Lower leg skin (tissue), 4 donors: ENCODE measurements around the gene ANKRD23. TPM values are rescaled to one million over a fixed set of nuclear protein-coding genes. Genes with fewer than 3 reads are reported as not detected.

ENCODE experiments used
- DNase-seq, 2 donors: peaks; one replicate each; pipeline ENCODE4 v3.0.0-alpha.2; 2019; ENCODE audit warnings: low spot score in 2 of 2
- H3K4me3 ChIP-seq: fragments of 200-600 bp; sonication (generic); 2 replicates; pipeline ENCODE4 v1.5.1; 2017; ENCODE audit warnings: mild to moderate bottlenecking, low read depth; ENCODE audit not compliant: poor library complexity, severe bottlenecking
- CTCF ChIP-seq, 3 donors: fragments of 450-650 bp; IDR thresholded peaks; one replicate each; pipeline ENCODE4 v1.5.1; 2016; ENCODE audit warnings: antibody characterized with exemption in 3 of 3, mild to moderate bottlenecking in 3 of 3, moderate library complexity in 2 of 3
- POLR2A ChIP-seq, 2 donors: fragments of 450-650 bp; IDR thresholded peaks; one replicate each; pipeline ENCODE4 v1.6.1; 2016 to 2017; ENCODE audit warnings: antibody characterized with exemption in 2 of 2, mild to moderate bottlenecking in 1 of 2, moderate library complexity in 1 of 2
- WGBS, 2 donors: methylation state at CpG; one replicate each; pipeline ENCODE4 v1.1.5; 2018; 5-methylcytosine and 5-hydroxymethylcytosine counted together
- intact Hi-C: fragments of 100-400 bp; cut with DNase I; formaldehyde crosslinking; loops from one replicate; pipeline ENCODE4 v1.15.0; 2023; ENCODE audit warnings: low total_unique reads
- total RNA-seq, 4 donors: library from RNA; depleted of rRNA; stranded (reverse); fragments of >200 nt; gene quantifications; one replicate each; pipeline ENCODE4 v1.1.0, GENCODE V29; 2016

Gene ANKRD23
- total RNA-seq, 4 donors from 2014 or later, result 4.9 to 12.4 (median 8.8) TPM

GRCh38 chr2:96846825-96847224 lies 3.0 kb upstream of the ANKRD23 start:
- H3K4me3 ChIP-seq, result no peak overlapping the region
- TF ChIP-seq CTCF (IDR thresholded peaks at IDR 0.05) (no peak), POLR2A (IDR thresholded peaks at IDR 0.05) (no peak)
- DNase-seq, result no peak
- intact Hi-C loops, result no loop called here
- WGBS, 2 donors, result 94 to 95% methylated on average over 5 of the region's 5 CpGs

- no peak for DNase-seq
- 75 to 84% methylated on average over 16 to 17 of the region's 17 CpGs for whole genome bisulfite sequencing, 2 donors
- TF ChIP-seq POLR2A (IDR thresholded peaks at IDR 0.05), result no peak
- TF ChIP-seq CTCF (IDR thresholded peaks at IDR 0.05), result no peak
- no peak overlapping the region for H3K4me3 ChIP-seq
- intact Hi-C loops, result no loop called here
Measured at GRCh38 chr2:96844405-96844808, 586 bp upstream of the ANKRD23 start.

GRCh38 chr2:96842600-96842999 lies 1.2 kb downstream of the ANKRD23 start:
- DNase-seq, result no peak
- H3K4me3 ChIP-seq, result no peak overlapping the region
- no peak for TF ChIP-seq CTCF (IDR thresholded peaks at IDR 0.05)
- TF ChIP-seq POLR2A (IDR thresholded peaks at IDR 0.05), result no peak
- intact Hi-C loops, result no loop called here
- WGBS, 2 donors, result 68 to 78% methylated on average over 4 to 7 of the region's 7 CpGs

- intact Hi-C loops, result no loop called here
Measured at GRCh38 chr2:96841701-96842495, 1.9 kb downstream of the ANKRD23 start.

GRCh38 chr2:96839875-96840850 lies 3.7 kb downstream of the ANKRD23 start:
- H3K4me3 ChIP-seq, result no peak overlapping the region
- intact Hi-C loops, result no loop called here
- DNase-seq, result no peak
- TF ChIP-seq CTCF (IDR thresholded peaks at IDR 0.05) (no peak), POLR2A (IDR thresholded peaks at IDR 0.05) (no peak)
- 83 to 92% methylated on average over 32 to 37 of the region's 37 CpGs for WGBS, 2 donors

More at GRCh38 chr2:96841701-96842495, 1.9 kb downstream of the ANKRD23 start:
- WGBS, 2 donors, result 87 to 90% methylated on average over 16 of the region's 16 CpGs
- H3K4me3 ChIP-seq, result no peak overlapping the region
- no peak for DNase-seq
- no peak for TF ChIP-seq CTCF (IDR thresholded peaks at IDR 0.05)
- TF ChIP-seq POLR2A (IDR thresholded peaks at IDR 0.05), result no peak
